HCT116 (cell line): Measurements from ENCODE around the gene GPR157.

Experiments
- CTCF ChIP-seq, 3 experiments: fragments of 200-600 bp in 1 of 3; sonication (generic) in 1 of 3; IDR thresholded peaks in 2 of 3; conservative IDR thresholded peaks in 1 of 3; 2 replicates each; pipeline ENCODE4 v1.5.1; 2012 to 2017; ENCODE audit warnings: low read depth in 2 of 3, low read length in 2 of 3, antibody characterized with exemption in 1 of 3, borderline replicate concordance in 1 of 3, control low read depth in 1 of 3, mild to moderate bottlenecking in 1 of 3, mixed read lengths in 1 of 3, mixed run types in 1 of 3, moderate library complexity in 1 of 3; ENCODE audit not compliant: insufficient read depth in 1 of 3
- POLR2AphosphoS5 ChIP-seq: IDR thresholded peaks from 2 replicates; pipeline ENCODE4 v1.6.1; 2011; ENCODE audit warnings: mild to moderate bottlenecking, low read depth, low read length, moderate library complexity
- YY1 ChIP-seq: IDR thresholded peaks from 2 replicates; pipeline ENCODE4 v1.6.1; 2011; ENCODE audit warnings: low read length, low read depth, moderate library complexity, mild to moderate bottlenecking; ENCODE audit not compliant: insufficient replicate concordance; ENCODE audit errors: extremely low read depth

GRCh38 chr1:9166289-9167235 lies 37.7 kb upstream of the GPR157 start:
- TF ChIP-seq YY1 (no peak), CTCF (IDR thresholded peaks at IDR 0.05 in 2 of 3, conservative IDR thresholded peaks at IDR 0.05 in 1 of 3; ENCODE audit: borderline replicate concordance in 1 of 3, insufficient read depth in 1 of 3, low read depth in 2 of 3, low read length in 2 of 3) (no peak), POLR2AphosphoS5 (no peak)
